ENCODE data around the gene EMP3.
A peak's percentile ranks its signal among the peaks of the same experiment; 100 is the strongest.
"Not testable (repeated sequence)": the region's sequence is repeated elsewhere in the genome, so short reads cannot be mapped to it uniquely, and the experiment has no call there.

Gene EMP3

GRCh38 chr19:48348045-48348444 is 22.7 kb downstream of the EMP3 start:
- DNase-seq = no peak

- DNase-seq = no peak
Observed at GRCh38 chr19:48348737-48349136, 23.4 kb downstream of the EMP3 start.

- no peak for DNase-seq
Observed at GRCh38 chr19:48350856-48351255, 25.5 kb downstream of the EMP3 start.

GRCh38 chr19:48351341-48351752 is 26.0 kb downstream of the EMP3 start:
- DNase-seq = peak; percentile 75 to 86 (median 82)

- no peak for DNase-seq
Observed at GRCh38 chr19:48353677-48354076, 28.3 kb downstream of the EMP3 start.

- no peak for DNase-seq
Observed at GRCh38 chr19:48354332-48354992, 29.1 kb downstream of the EMP3 start.

GRCh38 chr19:48355365-48355954 is 30.1 kb downstream of the EMP3 start:
- no peak for DNase-seq

GRCh38 chr19:48359123-48359522 is 33.8 kb downstream of the EMP3 start:
- DNase-seq = no peak

- no peak for DNase-seq
Observed at GRCh38 chr19:48361912-48362311, 36.6 kb downstream of the EMP3 start.

GRCh38 chr19:48362716-48363499 is 37.6 kb downstream of the EMP3 start:
- peak; percentile 93 to 96 (median 96) for DNase-seq

- DNase-seq = no peak
Observed at GRCh38 chr19:48363500-48363809, 38.1 kb downstream of the EMP3 start.

- peak; percentile 100 for DNase-seq
Observed at GRCh38 chr19:48363810-48364597, 38.7 kb downstream of the EMP3 start, which contains the start of the genes SYNGR4 and TMEM143. SYNGR4 (plus strand) TSS chr19:48364367; CDS start chr19:48365843, 1,476 bp downstream. TMEM143 (minus strand) TSS chr19:48363940; CDS start chr19:48363920, 20 bp downstream.

- DNase-seq = no peak
Observed at GRCh38 chr19:48364598-48365348, 39.4 kb downstream of the EMP3 start.

- no peak for DNase-seq
Observed at GRCh38 chr19:48365602-48366001, 40.2 kb downstream of the EMP3 start.

- no peak for DNase-seq
Observed at GRCh38 chr19:48367855-48368254, 42.5 kb downstream of the EMP3 start.

GRCh38 chr19:48368936-48369335 is 43.6 kb downstream of the EMP3 start:
- no peak for DNase-seq

- DNase-seq = no peak
Observed at GRCh38 chr19:48370955-48371354, 45.6 kb downstream of the EMP3 start.

- DNase-seq = no peak
Observed at GRCh38 chr19:48371367-48371766, 46.0 kb downstream of the EMP3 start.

GRCh38 chr19:48371771-48372170 is 46.4 kb downstream of the EMP3 start:
- not testable (repeated sequence) for DNase-seq

GRCh38 chr19:48372904-48373303 is 47.6 kb downstream of the EMP3 start:
- no peak for DNase-seq

- no peak for DNase-seq
Observed at GRCh38 chr19:48373567-48373966, 48.2 kb downstream of the EMP3 start.

- no peak for DNase-seq
Observed at GRCh38 chr19:48378194-48378570, 52.8 kb downstream of the EMP3 start.

Measured in suppressor macrophage (primary cell).